Measurements from ENCODE around the gene CELF2. TPM values are rescaled to one million over a fixed set of nuclear protein-coding genes. Genes with fewer than 3 reads are reported as not detected.
"Not testable (repeated sequence)": the region's sequence is repeated elsewhere in the genome, so short reads cannot be mapped to it uniquely, and the experiment has no call there.

Gene CELF2
- total RNA-seq, 2 donors from 2014 or later: 30.2 to 34.4 TPM

DNA sequence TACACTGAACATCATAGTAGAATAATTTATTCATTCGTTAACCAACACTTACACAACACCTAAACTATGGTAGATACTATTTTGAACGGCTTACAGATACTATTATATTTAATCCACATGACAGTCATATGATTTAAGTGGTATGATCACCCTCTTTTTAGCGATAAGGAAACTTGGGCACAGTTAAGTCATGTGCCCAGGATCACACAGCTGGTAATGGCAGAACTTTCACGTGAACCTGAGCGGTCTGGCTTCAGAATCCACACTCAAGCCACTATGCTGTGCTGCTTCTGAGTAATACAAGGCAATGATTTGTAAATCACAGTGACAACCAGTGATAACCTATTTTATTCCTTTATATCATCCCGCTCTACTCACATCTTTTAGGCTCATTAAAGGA lies 99.1 kb downstream of the CELF2 start:
- TF ChIP-seq, protein P1, sequence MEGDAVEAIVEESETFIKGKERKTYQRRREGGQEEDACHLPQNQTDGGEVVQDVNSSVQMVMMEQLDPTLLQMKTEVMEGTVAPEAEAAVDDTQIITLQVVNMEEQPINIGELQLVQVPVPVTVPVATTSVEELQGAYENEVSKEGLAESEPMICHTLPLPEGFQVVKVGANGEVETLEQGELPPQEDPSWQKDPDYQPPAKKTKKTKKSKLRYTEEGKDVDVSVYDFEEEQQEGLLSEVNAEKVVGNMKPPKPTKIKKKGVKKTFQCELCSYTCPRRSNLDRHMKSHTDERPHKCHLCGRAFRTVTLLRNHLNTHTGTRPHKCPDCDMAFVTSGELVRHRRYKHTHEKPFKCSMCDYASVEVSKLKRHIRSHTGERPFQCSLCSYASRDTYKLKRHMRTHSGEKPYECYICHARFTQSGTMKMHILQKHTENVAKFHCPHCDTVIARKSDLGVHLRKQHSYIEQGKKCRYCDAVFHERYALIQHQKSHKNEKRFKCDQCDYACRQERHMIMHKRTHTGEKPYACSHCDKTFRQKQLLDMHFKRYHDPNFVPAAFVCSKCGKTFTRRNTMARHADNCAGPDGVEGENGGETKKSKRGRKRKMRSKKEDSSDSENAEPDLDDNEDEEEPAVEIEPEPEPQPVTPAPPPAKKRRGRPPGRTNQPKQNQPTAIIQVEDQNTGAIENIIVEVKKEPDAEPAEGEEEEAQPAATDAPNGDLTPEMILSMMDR (IDR thresholded peaks at IDR 0.05): no peak
- H3K27me3 ChIP-seq: no peaks in the 10 kb centered on the region
- intact Hi-C loops (cut with DNase I): no loop called here
- no peaks in the 10 kb centered on the region for H3K9me3 ChIP-seq
- H3K4me1 ChIP-seq: no peaks in the 10 kb centered on the region
- H3K36me3 ChIP-seq: no peaks in the 10 kb centered on the region
- no peak overlapping the region for H3K9ac ChIP-seq (ENCODE audit: low read depth in 2 of 2, low read length in 2 of 2)
- no peak for DNase-seq
- no peak overlapping the region for H3K4me3 ChIP-seq
- no peak overlapping the region for H3K27ac ChIP-seq

DNA sequence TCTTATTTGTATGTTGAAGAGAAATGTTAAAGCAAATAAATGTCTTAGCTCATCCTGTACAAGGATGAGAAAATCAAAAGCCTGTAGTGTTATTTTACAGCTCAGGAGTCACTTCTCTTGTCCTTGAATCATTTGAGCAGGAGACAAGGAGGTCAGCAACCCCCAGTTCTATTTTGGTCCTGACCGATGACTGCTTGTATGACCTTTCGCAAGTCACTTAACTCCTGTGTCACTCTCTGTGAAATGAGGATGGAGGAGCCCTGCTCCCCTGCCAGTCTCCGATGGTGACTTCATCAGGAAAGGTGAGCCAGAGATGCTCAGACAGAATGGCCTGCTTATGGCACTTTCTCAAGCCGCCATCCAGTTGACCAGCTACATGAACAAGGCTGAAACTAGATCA lies 101.0 kb downstream of the CELF2 start:
- H3K4me1 ChIP-seq: no peaks in the 10 kb centered on the region
- H3K27ac ChIP-seq: no peak overlapping the region
- no peaks in the 10 kb centered on the region for H3K27me3 ChIP-seq
- DNase-seq: no peak
- no peaks in the 10 kb centered on the region for H3K36me3 ChIP-seq
- intact Hi-C loops (cut with DNase I): no loop called here
- H3K9ac ChIP-seq (ENCODE audit: low read depth in 2 of 2, low read length in 2 of 2): no peak overlapping the region
- H3K9me3 ChIP-seq: no peaks in the 10 kb centered on the region
- TF ChIP-seq, protein P1 (IDR thresholded peaks at IDR 0.05): no peak
- no peak overlapping the region for H3K4me3 ChIP-seq

DNA sequence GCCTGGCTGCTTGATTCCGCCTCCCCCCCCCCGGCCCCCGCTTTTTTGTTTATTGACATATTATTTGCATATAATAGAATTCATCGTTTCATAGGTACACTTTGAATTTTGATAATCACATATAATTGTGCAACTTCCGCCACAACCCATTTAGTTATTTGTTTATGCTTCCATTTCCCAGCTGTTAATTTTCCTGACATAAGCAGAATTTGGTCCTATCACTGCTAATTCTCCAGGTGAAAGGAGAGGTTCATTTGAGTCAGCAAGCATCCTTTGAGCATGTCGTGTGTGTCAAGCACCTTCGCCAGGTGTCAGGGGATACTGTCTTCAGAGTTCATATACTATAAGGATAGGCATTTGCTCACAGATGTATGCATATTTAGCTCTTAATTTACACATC lies 102.2 kb downstream of the CELF2 start:
- intact Hi-C loops (cut with DNase I): no loop called here
- no peaks in the 10 kb centered on the region for H3K27me3 ChIP-seq
- TF ChIP-seq, protein P1 (IDR thresholded peaks at IDR 0.05): no peak
- no peak overlapping the region for H3K9ac ChIP-seq (ENCODE audit: low read depth in 2 of 2, low read length in 2 of 2)
- H3K4me3 ChIP-seq: no peak overlapping the region
- H3K9me3 ChIP-seq: no peaks in the 10 kb centered on the region
- H3K27ac ChIP-seq: no peak overlapping the region
- DNase-seq: no peak
- no peaks in the 10 kb centered on the region for H3K36me3 ChIP-seq
- no peaks in the 10 kb centered on the region for H3K4me1 ChIP-seq

DNA sequence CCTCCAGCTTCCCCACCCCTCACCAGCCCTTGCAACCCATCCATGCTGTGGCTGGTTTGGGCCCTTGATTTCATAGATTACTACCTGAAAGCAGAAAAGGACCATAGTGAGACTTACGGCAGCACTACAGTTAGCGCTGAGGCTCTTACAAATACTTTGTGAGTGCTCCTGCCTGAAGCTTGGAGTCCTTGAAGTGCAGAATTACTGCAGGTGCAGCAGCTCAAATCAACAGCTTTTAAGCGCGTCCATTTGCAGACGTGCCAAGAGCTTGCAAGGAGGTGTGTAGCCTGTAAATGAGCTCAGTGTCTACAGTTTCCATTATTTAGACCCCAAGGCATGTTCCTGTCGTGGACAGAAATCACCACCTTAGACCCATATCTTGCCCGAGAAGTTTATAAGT lies 103.0 kb downstream of the CELF2 start:
- Histone ChIP-seq H3K36me3 (no peaks in the 10 kb centered on the region), H3K4me1 (no peaks in the 10 kb centered on the region), H3K4me3 (no peak overlapping the region), H3K27me3 (no peaks in the 10 kb centered on the region), H3K27ac (no peak overlapping the region), H3K9me3 (no peaks in the 10 kb centered on the region), H3K9ac (ENCODE audit: low read depth in 2 of 2, low read length in 2 of 2) (no peak overlapping the region)
- TF ChIP-seq, protein P1 (IDR thresholded peaks at IDR 0.05): no peak
- intact Hi-C loops (cut with DNase I): no loop called here
- DNase-seq: no peak

DNA sequence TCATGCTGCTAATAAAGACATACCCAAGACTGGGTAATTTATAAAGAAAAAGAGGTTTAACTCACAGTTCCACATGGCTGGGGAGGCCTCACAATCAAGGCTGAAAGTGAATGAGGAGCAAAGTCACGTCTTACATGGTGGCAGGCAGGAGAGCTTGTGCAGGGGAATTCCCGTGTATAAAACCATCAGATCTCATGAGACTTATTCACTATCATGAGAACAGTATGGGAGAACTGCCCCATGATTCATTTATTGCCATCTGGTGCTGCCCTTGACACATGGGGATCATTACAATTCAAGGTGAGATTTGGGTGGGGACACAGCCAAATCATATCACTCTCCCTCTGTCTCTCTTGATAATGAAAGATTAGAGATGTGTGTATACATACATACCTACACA lies 106.2 kb downstream of the CELF2 start:
- H3K36me3 ChIP-seq; H3K9me3 ChIP-seq; H3K27me3 ChIP-seq; H3K4me3 ChIP-seq; H3K27ac ChIP-seq; H3K9ac ChIP-seq (ENCODE audit: low read depth in 2 of 2, low read length in 2 of 2); H3K4me1 ChIP-seq; DNase-seq; intact Hi-C loops (cut with DNase I): not testable (repeated sequence)

DNA sequence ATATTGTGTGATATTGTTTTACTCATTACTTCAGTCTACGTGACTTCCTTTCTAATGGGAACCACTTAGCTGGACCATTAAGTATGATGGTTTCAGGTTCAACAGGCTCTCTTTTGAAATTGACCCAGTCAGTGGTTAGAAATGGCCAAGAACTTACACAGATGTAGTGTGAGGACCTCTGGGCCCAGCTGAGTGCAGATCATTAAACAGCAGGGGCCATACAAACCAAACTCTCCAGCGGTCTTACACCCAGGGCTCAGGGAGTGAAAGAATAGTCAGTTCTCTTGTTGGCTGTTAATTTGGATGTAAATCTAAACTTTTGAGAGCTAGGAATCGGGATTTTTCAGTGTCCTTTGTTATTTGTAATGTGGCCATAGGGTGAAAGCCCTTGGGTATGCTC lies 107.3 kb downstream of the CELF2 start:
- H3K9me3 ChIP-seq: no peaks in the 10 kb centered on the region
- H3K4me3 ChIP-seq: no peak overlapping the region
- H3K27ac ChIP-seq: no peak overlapping the region
- intact Hi-C loops (cut with DNase I): no loop called here
- H3K36me3 ChIP-seq: no peaks in the 10 kb centered on the region
- no peaks in the 10 kb centered on the region for H3K4me1 ChIP-seq
- no peak overlapping the region for H3K9ac ChIP-seq (ENCODE audit: low read depth in 2 of 2, low read length in 2 of 2)
- H3K27me3 ChIP-seq: no peaks in the 10 kb centered on the region
- TF ChIP-seq, protein P1 (IDR thresholded peaks at IDR 0.05): no peak
- no peak for DNase-seq

DNA sequence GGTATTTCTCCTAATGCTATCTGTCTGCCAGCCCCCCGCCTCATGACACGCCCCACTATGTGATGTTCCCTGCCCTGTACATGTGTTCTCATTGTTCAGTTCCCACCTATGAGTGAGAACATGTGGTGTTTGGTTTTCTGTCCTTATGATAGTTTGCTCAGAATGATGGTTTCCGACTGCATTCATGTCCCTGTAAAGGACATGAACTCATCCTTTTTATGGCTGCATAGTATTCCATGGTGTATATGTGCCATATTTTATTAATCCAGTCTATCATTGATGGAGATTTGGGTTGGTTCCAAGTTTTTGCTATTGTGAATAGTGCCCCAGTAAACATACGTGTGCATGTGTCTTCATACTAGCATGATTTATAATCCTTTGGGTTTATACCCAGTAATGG lies 109.3 kb downstream of the CELF2 start:
- H3K9ac ChIP-seq (ENCODE audit: low read depth in 2 of 2, low read length in 2 of 2); H3K4me1 ChIP-seq; H3K4me3 ChIP-seq; H3K9me3 ChIP-seq; H3K27me3 ChIP-seq; H3K36me3 ChIP-seq; H3K27ac ChIP-seq; intact Hi-C loops (cut with DNase I); DNase-seq: not testable (repeated sequence)

Measured in colonic mucosa (tissue), 4 donors.